ENCODE results near the gene ID3. TPM values are rescaled to one million over a fixed set of nuclear protein-coding genes. Genes with fewer than 3 reads are reported as not detected.
A peak's percentile ranks its signal among the peaks of the same experiment; 100 is the strongest.

ID3 gene
- total RNA-seq, 1 experiment from 2014 or later, result 119 TPM

DNA sequence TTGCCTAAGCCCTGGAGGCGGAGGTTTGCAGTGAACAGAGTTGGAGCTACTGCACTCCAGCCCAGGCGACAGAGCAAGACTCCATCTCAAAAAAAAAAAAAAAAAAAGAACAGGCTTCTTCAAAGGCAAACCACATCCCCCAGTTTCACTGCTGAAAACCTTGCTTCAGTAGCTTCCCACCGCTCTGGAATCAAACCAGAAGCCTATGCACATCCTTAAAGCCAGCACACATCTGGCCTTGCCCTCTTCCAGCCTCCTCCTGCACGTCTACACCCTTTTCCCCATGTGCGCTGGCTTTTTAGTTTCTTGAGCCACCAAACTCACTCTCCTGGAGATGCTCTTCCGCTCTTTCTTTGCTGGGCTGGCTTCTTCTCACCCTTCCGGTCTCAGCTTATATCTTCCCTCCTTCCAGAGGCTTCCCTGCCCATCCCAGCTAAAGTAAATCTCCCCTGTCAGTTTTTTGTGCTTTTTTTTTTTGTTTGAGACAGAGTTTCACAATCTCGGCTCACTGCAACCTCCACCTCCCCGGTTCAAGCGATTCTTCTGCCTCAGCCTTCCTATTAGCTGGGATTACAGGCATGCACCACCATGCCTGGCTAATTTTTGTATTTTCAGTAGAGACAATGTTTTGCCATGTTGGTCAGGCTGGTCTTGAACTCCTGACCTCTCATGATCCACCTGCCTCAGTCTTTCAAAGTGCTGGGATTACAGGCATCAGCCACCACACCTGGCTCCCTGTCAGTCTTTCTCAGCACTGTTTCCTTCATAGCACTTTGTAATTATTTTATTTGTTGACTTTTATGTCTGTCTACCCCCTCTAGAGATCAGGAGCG is 42.0 kb upstream of the ID3 start:
- Histone ChIP-seq H3K56ac (ENCODE audit: insufficient read length, low read depth, low read length) (no peak overlapping the region), H3K23me2 (ENCODE audit: insufficient read length, low read depth, low read length, poor library complexity, severe bottlenecking) (no peaks in the 10 kb centered on the region), H2AFZ (ENCODE audit: low read length) (no peak overlapping the region), H4K8ac (replicated peaks; ENCODE audit: insufficient read length, low read depth, low read length) (no peak overlapping the region), H2BK15ac (ENCODE audit: low read depth, low read length) (no peak overlapping the region), H3K4me2 (ENCODE audit: insufficient read depth, insufficient read length, low read length) (no peak overlapping the region), H3K9ac (ENCODE audit: extremely low read depth, insufficient read length, low read length) (no peak overlapping the region), H2BK120ac (ENCODE audit: low read depth, low read length, poor library complexity, severe bottlenecking) (no peak overlapping the region), H3K27me3 (ENCODE audit: insufficient read depth, low read length) (no peaks in the 10 kb centered on the region), H4K91ac (ENCODE audit: insufficient read length, low read depth, low read length) (no peak overlapping the region), H3K18ac (ENCODE audit: insufficient read length, low read depth, low read length) (no peak overlapping the region), H3K9me3 (ENCODE audit: control insufficient read depth, low read depth, low read length) (no peaks in the 10 kb centered on the region), H4K5ac (ENCODE audit: insufficient read length, low read depth, low read length) (no peak overlapping the region), H3T11ph (ENCODE audit: low read length) (no peak overlapping the region), H3K4me1 (ENCODE audit: insufficient read depth, low read length) (peaks cover 19% of the 10 kb centered on the region), H4K20me1 (ENCODE audit: control insufficient read depth, insufficient read depth, insufficient read length) (no peaks in the 10 kb centered on the region), H2BK5ac (ENCODE audit: insufficient read length, low read length) (no peak overlapping the region), H2BK20ac (ENCODE audit: low read depth, low read length, poor library complexity, severe bottlenecking) (no peak overlapping the region), H3K14ac (ENCODE audit: insufficient read depth, low read length) (peak overlapping the region; percentile 23; the same call in 1 of the 2 replicates), H2AK5ac (ENCODE audit: insufficient read length, low read length) (no peak overlapping the region), H3K79me1 (ENCODE audit: insufficient read depth, low read depth, low read length, poor library complexity, severe bottlenecking) (no peaks in the 10 kb centered on the region), H3K23ac (ENCODE audit: insufficient read length, low read depth, low read length) (no peak overlapping the region), H3K27ac (ENCODE audit: insufficient read length, low read depth, low read length) (no peak overlapping the region), H3K4ac (ENCODE audit: low read depth, low read length) (no peak overlapping the region), H2BK12ac (ENCODE audit: insufficient read length, low read depth, low read length) (no peak overlapping the region), H3K79me2 (ENCODE audit: insufficient read depth, low read length) (no peaks in the 10 kb centered on the region)
- no peaks in the 10 kb centered on the region for H3K36me3 Mint-ChIP-seq (ENCODE audit: insufficient read depth in 1 of 3, low read depth in 3 of 3)
- no peak overlapping the region for H3K4me3 Mint-ChIP-seq
- TF ChIP-seq, protein P1, sequence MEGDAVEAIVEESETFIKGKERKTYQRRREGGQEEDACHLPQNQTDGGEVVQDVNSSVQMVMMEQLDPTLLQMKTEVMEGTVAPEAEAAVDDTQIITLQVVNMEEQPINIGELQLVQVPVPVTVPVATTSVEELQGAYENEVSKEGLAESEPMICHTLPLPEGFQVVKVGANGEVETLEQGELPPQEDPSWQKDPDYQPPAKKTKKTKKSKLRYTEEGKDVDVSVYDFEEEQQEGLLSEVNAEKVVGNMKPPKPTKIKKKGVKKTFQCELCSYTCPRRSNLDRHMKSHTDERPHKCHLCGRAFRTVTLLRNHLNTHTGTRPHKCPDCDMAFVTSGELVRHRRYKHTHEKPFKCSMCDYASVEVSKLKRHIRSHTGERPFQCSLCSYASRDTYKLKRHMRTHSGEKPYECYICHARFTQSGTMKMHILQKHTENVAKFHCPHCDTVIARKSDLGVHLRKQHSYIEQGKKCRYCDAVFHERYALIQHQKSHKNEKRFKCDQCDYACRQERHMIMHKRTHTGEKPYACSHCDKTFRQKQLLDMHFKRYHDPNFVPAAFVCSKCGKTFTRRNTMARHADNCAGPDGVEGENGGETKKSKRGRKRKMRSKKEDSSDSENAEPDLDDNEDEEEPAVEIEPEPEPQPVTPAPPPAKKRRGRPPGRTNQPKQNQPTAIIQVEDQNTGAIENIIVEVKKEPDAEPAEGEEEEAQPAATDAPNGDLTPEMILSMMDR (conservative IDR thresholded peaks at IDR 0.05), result no peak
- no peak for DNase-seq
- WGBS (ENCODE audit: extremely low coverage, insufficient read length, low lambda C conversion rate), result no CpG with 5 or more reads among the region's 11 CpGs
- peaks cover 54 to 66% of the 10 kb centered on the region in 2 experiments for H3K4me1 Mint-ChIP-seq
- peak overlapping the region in 1 of 3 experiments; percentile 12; a peak in 2 of 7 replicates for H3K27ac Mint-ChIP-seq
- H3K27me3 Mint-ChIP-seq (ENCODE audit: low read depth), result peaks cover 2% of the 10 kb centered on the region; the same call in 1 of the 2 replicates
- H3K9me3 Mint-ChIP-seq, result no peaks in the 10 kb centered on the region
